ENCODE data around the gene TSPAN4.

GRCh38 chr11:905952-906351, 63.3 kb downstream of the TSPAN4 start:
- no peak for TF ChIP-seq CTCF (IDR thresholded peaks at IDR 0.05)
- TF ChIP-seq POLR2A (IDR thresholded peaks at IDR 0.05) = no peak
- TF ChIP-seq EP300 (IDR thresholded peaks at IDR 0.05; ENCODE audit: low read depth) = no peak
